ENCODE measurements around the gene SMG7. TPM values are rescaled to one million over a fixed set of nuclear protein-coding genes. Genes with fewer than 3 reads are reported as not detected.

The SMG7 gene
- total RNA-seq, 1 donor from 2014 or later: 63.4 TPM

GRCh38 chr1:183595537-183595936 is 123.2 kb downstream of the SMG7 start:
- peaks cover 24% of the 10 kb centered on the region for H3K4me1 Mint-ChIP-seq (ENCODE audit: unreplicated experiment)
- no peak overlapping the region for H3K27ac Mint-ChIP-seq
- H3K27me3 Mint-ChIP-seq: peaks cover 4% of the 10 kb centered on the region
- H3K4me3 Mint-ChIP-seq: no peak overlapping the region
- H3K9me3 Mint-ChIP-seq: no peaks in the 10 kb centered on the region
- DNase-seq (ENCODE audit: extremely low spot score, unreplicated experiment): no peak
- TF ChIP-seq CTCF (conservative IDR thresholded peaks at IDR 0.05): no peak
- H3K36me3 Mint-ChIP-seq: no peaks in the 10 kb centered on the region

- Mint-ChIP-seq H3K4me1 (ENCODE audit: unreplicated experiment) (peaks cover 24% of the 10 kb centered on the region), H3K36me3 (no peaks in the 10 kb centered on the region), H3K27me3 (peaks cover 4% of the 10 kb centered on the region), H3K9me3 (peaks cover 4% of the 10 kb centered on the region), H3K27ac (no peak overlapping the region), H3K4me3 (no peak overlapping the region)
- no peak for TF ChIP-seq CTCF (conservative IDR thresholded peaks at IDR 0.05)
- DNase-seq (ENCODE audit: extremely low spot score, unreplicated experiment): no peak
Measured at GRCh38 chr1:183596500-183596899, 124.2 kb downstream of the SMG7 start.

- H3K4me1 Mint-ChIP-seq (ENCODE audit: unreplicated experiment): peaks cover 24% of the 10 kb centered on the region
- H3K4me3 Mint-ChIP-seq: no peak overlapping the region
- DNase-seq (ENCODE audit: extremely low spot score, unreplicated experiment): no peak
- no peaks in the 10 kb centered on the region for H3K36me3 Mint-ChIP-seq
- peaks cover 4% of the 10 kb centered on the region for H3K9me3 Mint-ChIP-seq
- TF ChIP-seq CTCF (conservative IDR thresholded peaks at IDR 0.05): no peak
- H3K27me3 Mint-ChIP-seq: peaks cover 4% of the 10 kb centered on the region
- H3K27ac Mint-ChIP-seq: no peak overlapping the region
Measured at GRCh38 chr1:183597656-183598347, 125.5 kb downstream of the SMG7 start.

GRCh38 chr1:183598386-183598785 is 126.1 kb downstream of the SMG7 start:
- peak overlapping the region; percentile 32 for H3K27ac Mint-ChIP-seq
- no peak for DNase-seq (ENCODE audit: extremely low spot score, unreplicated experiment)

GRCh38 chr1:183600136-183600535 is 127.8 kb downstream of the SMG7 start:
- no peaks in the 10 kb centered on the region for H3K36me3 Mint-ChIP-seq

More at GRCh38 chr1:183598386-183598785, 126.1 kb downstream of the SMG7 start:
- Mint-ChIP-seq H3K36me3 (no peaks in the 10 kb centered on the region), H3K9me3 (peaks cover 4% of the 10 kb centered on the region), H3K4me1 (ENCODE audit: unreplicated experiment) (peaks cover 18% of the 10 kb centered on the region), H3K27me3 (peaks cover 4% of the 10 kb centered on the region), H3K4me3 (no peak overlapping the region)
- TF ChIP-seq CTCF (conservative IDR thresholded peaks at IDR 0.05): no peak

More at GRCh38 chr1:183600136-183600535, 127.8 kb downstream of the SMG7 start:
- peaks cover 25% of the 10 kb centered on the region for H3K4me1 Mint-ChIP-seq (ENCODE audit: unreplicated experiment)
- no peak for DNase-seq (ENCODE audit: extremely low spot score, unreplicated experiment)
- peaks cover 4% of the 10 kb centered on the region for H3K9me3 Mint-ChIP-seq
- peaks cover 9% of the 10 kb centered on the region for H3K27me3 Mint-ChIP-seq
- no peak overlapping the region for H3K4me3 Mint-ChIP-seq
- no peak overlapping the region for H3K27ac Mint-ChIP-seq
- TF ChIP-seq CTCF (conservative IDR thresholded peaks at IDR 0.05): no peak

All from type B pancreatic cell (in vitro differentiated cells).